A204.1 (cell line): ENCODE results near the gene PHEX.

ENCODE experiments used
- FAIRE-seq: peaks from 2 replicates; lab custom pipeline; 2012; peaks lifted over from hg19 to GRCh38; lab: Jason Lieb, UNC

The PHEX gene

GRCh38 chrX:22109442-22109841 lies 77.3 kb downstream of the PHEX start:
- FAIRE-seq: no peak

GRCh38 chrX:22110729-22111494 lies 78.8 kb downstream of the PHEX start:
- FAIRE-seq: no peak

GRCh38 chrX:22116605-22117546 lies 84.8 kb downstream of the PHEX start:
- no peak for FAIRE-seq

GRCh38 chrX:22117633-22118032 lies 85.5 kb downstream of the PHEX start:
- no peak for FAIRE-seq

- no peak for FAIRE-seq
Observed at GRCh38 chrX:22118161-22118830, 86.2 kb downstream of the PHEX start.

- no peak for FAIRE-seq
Observed at GRCh38 chrX:22121161-22121560, 89.0 kb downstream of the PHEX start.

- FAIRE-seq: no peak
Observed at GRCh38 chrX:22122510-22122909, 90.4 kb downstream of the PHEX start.

GRCh38 chrX:22124098-22124497 lies 92.0 kb downstream of the PHEX start:
- FAIRE-seq: no peak

GRCh38 chrX:22125481-22125880 lies 93.4 kb downstream of the PHEX start:
- FAIRE-seq: no peak

GRCh38 chrX:22126327-22126726 lies 94.2 kb downstream of the PHEX start:
- FAIRE-seq: no peak

- no peak for FAIRE-seq
Observed at GRCh38 chrX:22128961-22129360, 96.8 kb downstream of the PHEX start.

GRCh38 chrX:22134681-22135080 lies 102.6 kb downstream of the PHEX start:
- FAIRE-seq: no peak

GRCh38 chrX:22135171-22135711 lies 103.1 kb downstream of the PHEX start:
- no peak for FAIRE-seq

- peak; percentile 83 for FAIRE-seq
Observed at GRCh38 chrX:22135994-22136684, 104.0 kb downstream of the PHEX start.

GRCh38 chrX:22136711-22137110 lies 104.6 kb downstream of the PHEX start:
- no peak for FAIRE-seq

GRCh38 chrX:22139822-22140221 lies 107.7 kb downstream of the PHEX start:
- no peak for FAIRE-seq

GRCh38 chrX:22141047-22141730 lies 109.1 kb downstream of the PHEX start:
- no peak for FAIRE-seq

GRCh38 chrX:22147214-22147613 lies 115.1 kb downstream of the PHEX start:
- FAIRE-seq: no peak

- FAIRE-seq: no peak
Observed at GRCh38 chrX:22147942-22148341, 115.8 kb downstream of the PHEX start.

- FAIRE-seq: no peak
Observed at GRCh38 chrX:22148565-22148964, 116.4 kb downstream of the PHEX start.

GRCh38 chrX:22150371-22150770 lies 118.2 kb downstream of the PHEX start:
- no peak for FAIRE-seq
